Colonic mucosa (tissue), 4 donors: Measurements from ENCODE around the gene STRN. TPM values are rescaled to one million over a fixed set of nuclear protein-coding genes. Genes with fewer than 3 reads are reported as not detected.

Experiments
- DNase-seq: peaks from one replicate; pipeline ENCODE4 v3.0.0-alpha.2; 2020
- H3K27ac ChIP-seq: fragments of 200-600 bp; one replicate; pipeline ENCODE4 v1.8.0; 2021
- H3K27me3 ChIP-seq: fragments of 200-600 bp; one replicate; pipeline ENCODE4 v1.8.0; 2021
- H3K36me3 ChIP-seq: fragments of 200-600 bp; one replicate; pipeline ENCODE4 v1.8.0; 2021
- H3K4me1 ChIP-seq: fragments of 200-600 bp; one replicate; pipeline ENCODE4 v1.8.0; 2021; ENCODE audit warnings: mild to moderate bottlenecking
- H3K4me3 ChIP-seq: fragments of 200-600 bp; one replicate; pipeline ENCODE4 v1.8.0; 2021
- H3K9ac ChIP-seq, 2 donors: one replicate each; pipeline ENCODE4 v1.7.0; 2013; ENCODE audit warnings: control low read depth in 2 of 2, low read depth in 2 of 2, low read length in 2 of 2
- H3K9me3 ChIP-seq: fragments of 200-600 bp; one replicate; pipeline ENCODE4 v1.8.0; 2021
- CTCF ChIP-seq: fragments of 200-600 bp; IDR thresholded peaks from one replicate; pipeline ENCODE4 v1.8.0; 2022; ENCODE audit warnings: antibody characterized with exemption, mild to moderate bottlenecking
- intact Hi-C: fragments of 100-400 bp; cut with DNase I; formaldehyde crosslinking; loops from one replicate; pipeline ENCODE4 v1.14.1; 2022
- total RNA-seq, 2 donors: library from RNA; stranded (reverse); fragmentation: NEBNext Ultra II Directional in 1 of 2; extraction: Animal tissue kit (Norgen Biotek cat#: 25700) in 1 of 2; gene quantifications; one replicate each; pipeline ENCODE4 v1.2.1, GENCODE V29; 2021
- donor health status: healthy.
- donor health status: DM: no; HTN: no; CAD: no.
- donor health status: DM: no; HTN: no; CAD: no.

The STRN gene
- total RNA-seq, 2 donors from 2014 or later: 36.5 to 48.6 TPM

GRCh38 chr2:36965751-36966369, 476 bp downstream of the STRN start:
- Histone ChIP-seq H3K9ac (peak overlapping the region; percentile 64 to 95), H3K27me3 (no peaks in the 10 kb centered on the region), H3K4me1 (no peaks in the 10 kb centered on the region), H3K36me3 (no peaks in the 10 kb centered on the region), H3K4me3 (peak overlapping the region; percentile 95), H3K27ac (peak overlapping the region; percentile 96), H3K9me3 (no peaks in the 10 kb centered on the region)
- no peak for TF ChIP-seq CTCF
- intact Hi-C loops: no loop called here
- peak; percentile 73 for DNase-seq

GRCh38 chr2:36965206-36965605, 1.1 kb downstream of the STRN start:
- H3K9me3 ChIP-seq: no peaks in the 10 kb centered on the region
- H3K27ac ChIP-seq: peak overlapping the region; percentile 96
- no peaks in the 10 kb centered on the region for H3K36me3 ChIP-seq
- H3K4me3 ChIP-seq: peak overlapping the region; percentile 95
- DNase-seq: no peak
- no peaks in the 10 kb centered on the region for H3K27me3 ChIP-seq
- no peak for TF ChIP-seq CTCF
- peak overlapping the region in 1 of 2 donors; percentile 95 for H3K9ac ChIP-seq
- H3K4me1 ChIP-seq: no peaks in the 10 kb centered on the region
- intact Hi-C loops: no loop called here

- H3K4me3 ChIP-seq: no peak overlapping the region
- no peaks in the 10 kb centered on the region for H3K36me3 ChIP-seq
- H3K4me1 ChIP-seq: no peaks in the 10 kb centered on the region
- peak overlapping the region in 1 of 2 donors; percentile 95 for H3K9ac ChIP-seq
- intact Hi-C loops: no loop called here
- H3K9me3 ChIP-seq: no peaks in the 10 kb centered on the region
- no peak overlapping the region for H3K27ac ChIP-seq
- H3K27me3 ChIP-seq: no peaks in the 10 kb centered on the region
- no peak for TF ChIP-seq CTCF
- DNase-seq: no peak
Observed at GRCh38 chr2:36964496-36965058, 1.8 kb downstream of the STRN start.

- no peak overlapping the region for H3K27ac ChIP-seq
- no peak for TF ChIP-seq CTCF
- H3K4me3 ChIP-seq: no peak overlapping the region
- no peaks in the 10 kb centered on the region for H3K36me3 ChIP-seq
- no peaks in the 10 kb centered on the region for H3K27me3 ChIP-seq
- H3K9me3 ChIP-seq: no peaks in the 10 kb centered on the region
- H3K4me1 ChIP-seq: no peaks in the 10 kb centered on the region
- intact Hi-C loops: no loop called here
- DNase-seq: no peak
- H3K9ac ChIP-seq: no peak overlapping the region
Observed at GRCh38 chr2:36963734-36964133, 2.6 kb downstream of the STRN start.

- intact Hi-C loops: no loop called here
- Histone ChIP-seq H3K27me3 (no peaks in the 10 kb centered on the region), H3K27ac (no peak overlapping the region), H3K4me3 (no peak overlapping the region), H3K4me1 (no peaks in the 10 kb centered on the region), H3K9ac (no peak overlapping the region), H3K36me3 (no peaks in the 10 kb centered on the region), H3K9me3 (no peaks in the 10 kb centered on the region)
- TF ChIP-seq CTCF: no peak
- no peak for DNase-seq
Observed at GRCh38 chr2:36963106-36963505, 3.2 kb downstream of the STRN start.
